KOPT-K1 (cell line): ENCODE results near the gene SYT14.
"Not testable (repeated sequence)": the region's sequence is repeated elsewhere in the genome, so short reads cannot be mapped to it uniquely, and the experiment has no call there.

Source experiments
- H3K27ac ChIP-seq: fragments of 200-600 bp; sonication (generic); 2 replicates; pipeline ENCODE4 v1.5.1; 2016; ENCODE audit warnings: antibody characterized with exemption, mild to moderate bottlenecking, low read depth, low read length; ENCODE audit not compliant: poor library complexity, severe bottlenecking
- H3K36me3 ChIP-seq: fragments of 200-600 bp; sonication (generic); 2 replicates; pipeline ENCODE4 v1.5.1; 2017; ENCODE audit warnings: antibody characterized with exemption, mild to moderate bottlenecking, low read length, moderate library complexity; ENCODE audit not compliant: insufficient read depth
- H3K9me3 ChIP-seq: fragments of 200-600 bp; sonication (generic); 2 replicates; pipeline ENCODE4 v1.5.1; 2017; ENCODE audit warnings: antibody characterized with exemption, low read length, mild to moderate bottlenecking; ENCODE audit not compliant: insufficient read depth, poor library complexity, severe bottlenecking

SYT14 gene

GRCh38 chr1:210144736-210145135 is 206.7 kb downstream of the SYT14 start:
- no peaks in the 10 kb centered on the region for H3K36me3 ChIP-seq
- H3K27ac ChIP-seq, result no peak overlapping the region
- no peaks in the 10 kb centered on the region for H3K9me3 ChIP-seq

- H3K9me3 ChIP-seq, result no peaks in the 10 kb centered on the region
- H3K27ac ChIP-seq, result no peak overlapping the region
- no peaks in the 10 kb centered on the region for H3K36me3 ChIP-seq
These were observed 213.1 kb downstream of the SYT14 start for GRCh38 chr1:210151052-210151672.

GRCh38 chr1:210159211-210159610 is 221.2 kb downstream of the SYT14 start:
- Histone ChIP-seq H3K36me3 (no peaks in the 10 kb centered on the region), H3K9me3 (no peaks in the 10 kb centered on the region), H3K27ac (no peak overlapping the region)

- Histone ChIP-seq H3K27ac (no peak overlapping the region), H3K36me3 (no peaks in the 10 kb centered on the region), H3K9me3 (no peaks in the 10 kb centered on the region)
These were observed 232.2 kb downstream of the SYT14 start for GRCh38 chr1:210170220-210170619.

GRCh38 chr1:210174133-210174532 is 236.1 kb downstream of the SYT14 start:
- Histone ChIP-seq H3K36me3 (no peaks in the 10 kb centered on the region), H3K27ac (no peak overlapping the region), H3K9me3 (no peaks in the 10 kb centered on the region)

GRCh38 chr1:210185063-210185462 is 247.0 kb downstream of the SYT14 start:
- no peaks in the 10 kb centered on the region for H3K36me3 ChIP-seq
- H3K27ac ChIP-seq, result no peak overlapping the region
- H3K9me3 ChIP-seq, result no peaks in the 10 kb centered on the region

- not testable (repeated sequence) for H3K27ac ChIP-seq, H3K9me3 ChIP-seq, H3K36me3 ChIP-seq
These were observed 250.0 kb downstream of the SYT14 start for GRCh38 chr1:210187849-210188606.

- no peaks in the 10 kb centered on the region for H3K36me3 ChIP-seq
- no peaks in the 10 kb centered on the region for H3K9me3 ChIP-seq
- H3K27ac ChIP-seq, result no peak overlapping the region
These were observed 251.4 kb downstream of the SYT14 start for GRCh38 chr1:210189426-210189825.

- Histone ChIP-seq H3K36me3 (no peaks in the 10 kb centered on the region), H3K27ac (no peak overlapping the region), H3K9me3 (peaks cover 12% of the 10 kb centered on the region)
These were observed 257.7 kb downstream of the SYT14 start for GRCh38 chr1:210195635-210196160.

GRCh38 chr1:210196266-210196665 is 258.2 kb downstream of the SYT14 start:
- not testable (repeated sequence) for H3K27ac ChIP-seq, H3K36me3 ChIP-seq
- peaks cover 12% of the 10 kb centered on the region for H3K9me3 ChIP-seq

- Histone ChIP-seq H3K36me3 (no peaks in the 10 kb centered on the region), H3K27ac (no peak overlapping the region), H3K9me3 (peaks cover 12% of the 10 kb centered on the region)
These were observed 260.8 kb downstream of the SYT14 start for GRCh38 chr1:210198840-210199239.

GRCh38 chr1:210200124-210200736 is 262.2 kb downstream of the SYT14 start:
- Histone ChIP-seq H3K36me3 (no peaks in the 10 kb centered on the region), H3K27ac (no peak overlapping the region), H3K9me3 (peaks cover 12% of the 10 kb centered on the region)

- no peak overlapping the region for H3K27ac ChIP-seq
- H3K36me3 ChIP-seq, result no peaks in the 10 kb centered on the region
- H3K9me3 ChIP-seq, result no peaks in the 10 kb centered on the region
These were observed 263.7 kb downstream of the SYT14 start for GRCh38 chr1:210201681-210202080.

GRCh38 chr1:210207597-210208450 is 269.8 kb downstream of the SYT14 start:
- Histone ChIP-seq H3K36me3 (no peaks in the 10 kb centered on the region), H3K9me3 (no peaks in the 10 kb centered on the region), H3K27ac (no peak overlapping the region)

GRCh38 chr1:210213335-210213734 is 275.3 kb downstream of the SYT14 start:
- Histone ChIP-seq H3K27ac (no peak overlapping the region), H3K36me3 (no peaks in the 10 kb centered on the region), H3K9me3 (no peaks in the 10 kb centered on the region)
